ENCODE data around the gene PFKFB2.

GRCh38 chr1:207031632-207032264 lies 21.3 kb upstream of the PFKFB2 start:
- no peak for TF ChIP-seq CTCF (conservative IDR thresholded peaks at IDR 0.05)
- TF ChIP-seq EZH2 (IDR thresholded peaks at IDR 0.05; ENCODE audit: low read depth): no peak
